DND-41 (cell line): ENCODE data around the gene SOCS7.
A peak's percentile ranks its signal among the peaks of the same experiment; 100 is the strongest.

Experiments used
- ATAC-seq: fragments of 200-7000 bp; cut with Tn5 transposase; 3 replicates; pipeline ENCODE4 v1.9.1; 2021; ENCODE audit warnings: low read depth; ENCODE audit not compliant: insufficient read depth
- DNase-seq: peaks from one replicate; pipeline ENCODE4 v3.0.0-alpha.2; 2020
- H2AFZ ChIP-seq: 2 replicates; pipeline ENCODE4 v1.6.0; 2012; ENCODE audit warnings: low read depth, low read length
- H3K27ac ChIP-seq: 2 replicates; pipeline ENCODE4 v1.5.1; 2012; ENCODE audit warnings: low read length, inconsistent platforms
- H3K27me3 ChIP-seq: fragments of 200-600 bp; sonication (generic); 2 replicates; pipeline ENCODE4 v1.6.0; 2012; ENCODE audit warnings: low read length, mild to moderate bottlenecking, inconsistent platforms; ENCODE audit not compliant: insufficient read depth, poor library complexity
- H3K36me3 ChIP-seq: 2 replicates; pipeline ENCODE4 v1.5.1; 2012; ENCODE audit warnings: low read length, inconsistent platforms; ENCODE audit not compliant: insufficient read depth
- H3K4me1 ChIP-seq: 2 replicates; pipeline ENCODE4 v1.5.1; 2012; ENCODE audit warnings: mild to moderate bottlenecking, low read length; ENCODE audit not compliant: insufficient read depth
- H3K4me2 ChIP-seq: 2 replicates; pipeline ENCODE4 v1.6.0; 2012; ENCODE audit warnings: mild to moderate bottlenecking, moderate library complexity, low read length, inconsistent platforms; ENCODE audit not compliant: insufficient read depth
- H3K4me3 ChIP-seq, 2 experiments: fragments of 200-600 bp in 1 of 2; shearing (Covaris generic) in 1 of 2; 2 replicates each; pipeline ENCODE4 v1.5.1; 2012 to 2016; ENCODE audit warnings: inconsistent platforms in 2 of 2, low read length in 2 of 2, mild to moderate bottlenecking in 2 of 2, low read depth in 1 of 2, moderate library complexity in 1 of 2
- H3K79me2 ChIP-seq: 2 replicates; pipeline ENCODE4 v1.6.0; 2012; ENCODE audit warnings: low read length, inconsistent platforms; ENCODE audit not compliant: insufficient read depth
- H3K9ac ChIP-seq: 2 replicates; pipeline ENCODE4 v1.6.0; 2012; ENCODE audit warnings: low read depth, mild to moderate bottlenecking, inconsistent platforms, low read length, moderate library complexity
- H3K9me3 ChIP-seq: 2 replicates; pipeline ENCODE4 v1.5.1; 2012; ENCODE audit warnings: low read length, moderate library complexity, mild to moderate bottlenecking, inconsistent platforms; ENCODE audit not compliant: insufficient read depth, severe bottlenecking
- H4K20me1 ChIP-seq: 2 replicates; pipeline ENCODE4 v1.6.0; 2012; ENCODE audit warnings: low read length; ENCODE audit not compliant: insufficient read depth
- CTCF ChIP-seq: IDR thresholded peaks from 2 replicates; pipeline ENCODE4 v1.5.1; 2012; ENCODE audit warnings: borderline replicate concordance, low read length, moderate library complexity, mild to moderate bottlenecking; ENCODE audit not compliant: poor library complexity, severe bottlenecking; ENCODE audit errors: extremely low read depth
- EZH2 ChIP-seq: IDR thresholded peaks from 3 replicates; pipeline ENCODE4 v1.6.1; 2012; ENCODE audit warnings: borderline replicate concordance, low read depth, mild to moderate bottlenecking, moderate library complexity, low read length, inconsistent platforms; ENCODE audit not compliant: severe bottlenecking

The SOCS7 gene

GRCh38 chr17:38418693-38419507 is 67.3 kb downstream of the SOCS7 start:
- Histone ChIP-seq H2AFZ (peak overlapping the region; percentile 57), H3K36me3 (no peaks in the 10 kb centered on the region), H3K4me2 (peak overlapping the region; percentile 64), H4K20me1 (no peaks in the 10 kb centered on the region), H3K4me1 (peaks cover 75% of the 10 kb centered on the region), H3K9me3 (no peaks in the 10 kb centered on the region), H3K79me2 (no peaks in the 10 kb centered on the region), H3K27ac (no peak overlapping the region), H3K27me3 (peaks cover 3% of the 10 kb centered on the region), H3K4me3 (peak overlapping the region in 1 of 2 experiments; percentile 56; a peak in 2 of 4 replicates), H3K9ac (peak overlapping the region; percentile 49)
- no peak for TF ChIP-seq EZH2
- no peak for TF ChIP-seq CTCF
- peak; percentile 8; the same call in 2 of the 3 replicates for ATAC-seq
- DNase-seq, result peak; percentile 66

DNA sequence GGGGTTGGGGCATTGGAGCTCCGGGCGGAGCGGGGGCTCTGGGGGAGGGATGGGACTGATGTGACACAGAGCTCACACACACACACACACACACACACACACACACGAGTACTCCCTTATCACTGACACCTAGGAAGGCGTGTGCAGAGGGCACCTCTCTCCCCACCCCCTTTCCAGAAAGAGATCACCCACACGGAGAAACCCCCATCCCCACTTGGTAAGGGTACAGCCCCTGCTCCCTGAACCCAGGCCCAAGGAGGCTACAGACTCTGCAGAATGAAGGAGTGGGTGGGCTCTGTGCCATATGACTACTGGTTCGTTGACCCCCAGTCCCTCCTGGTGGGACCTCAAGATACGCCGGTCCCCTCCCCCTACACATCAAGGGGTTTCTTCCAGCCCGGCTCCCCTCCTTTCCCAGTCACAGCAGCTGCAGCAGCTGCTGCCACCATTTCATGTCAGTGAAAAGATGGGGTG is 67.9 kb downstream of the SOCS7 start:
- no peak overlapping the region for H3K27ac ChIP-seq
- H3K9me3 ChIP-seq, result no peaks in the 10 kb centered on the region
- TF ChIP-seq CTCF, result no peak
- TF ChIP-seq EZH2, result no peak
- DNase-seq (no peak), ATAC-seq (no peak)
- H4K20me1 ChIP-seq, result no peaks in the 10 kb centered on the region
- peaks cover 3% of the 10 kb centered on the region for H3K27me3 ChIP-seq
- peak overlapping the region; percentile 64 for H3K4me2 ChIP-seq
- no peak overlapping the region; the same call in 1 of the 2 replicates for H2AFZ ChIP-seq
- H3K9ac ChIP-seq, result peak overlapping the region; percentile 49
- no peaks in the 10 kb centered on the region for H3K79me2 ChIP-seq
- peaks cover 68% of the 10 kb centered on the region for H3K4me1 ChIP-seq
- H3K4me3 ChIP-seq, result peak overlapping the region in 1 of 2 experiments; percentile 56; a peak in 2 of 4 replicates
- H3K36me3 ChIP-seq, result no peaks in the 10 kb centered on the region

DNA sequence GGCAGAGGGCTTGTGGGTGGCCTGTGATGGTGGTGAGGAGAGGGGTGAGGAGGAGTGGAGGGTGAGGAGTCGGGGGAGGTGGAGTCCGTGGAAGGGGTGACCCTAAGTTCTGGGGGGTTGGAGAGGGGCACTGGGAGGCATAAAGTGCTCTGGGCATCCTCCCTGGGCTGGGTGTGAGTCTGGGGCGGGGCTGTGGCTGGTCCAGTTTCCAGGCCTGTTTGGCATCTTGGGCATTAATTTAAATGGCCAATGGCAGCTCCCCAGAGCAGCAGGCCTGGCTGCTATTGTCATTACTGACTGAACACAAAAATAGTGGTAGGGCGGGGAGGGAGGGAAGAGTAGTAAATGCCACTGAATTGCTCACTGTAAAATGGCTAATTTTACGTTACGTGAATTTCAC is 68.9 kb downstream of the SOCS7 start:
- peaks cover 59% of the 10 kb centered on the region for H3K4me1 ChIP-seq
- H3K27me3 ChIP-seq, result peaks cover 3% of the 10 kb centered on the region
- H2AFZ ChIP-seq, result no peak overlapping the region
- H4K20me1 ChIP-seq, result no peaks in the 10 kb centered on the region
- DNase-seq, result no peak
- TF ChIP-seq CTCF (no peak), EZH2 (no peak)
- H3K9me3 ChIP-seq, result no peaks in the 10 kb centered on the region
- H3K9ac ChIP-seq, result no peak overlapping the region
- ATAC-seq, result no peak
- no peaks in the 10 kb centered on the region for H3K79me2 ChIP-seq
- peak overlapping the region; percentile 64; the same call in 1 of the 2 replicates for H3K4me2 ChIP-seq
- H3K4me3 ChIP-seq, result no peak overlapping the region
- H3K27ac ChIP-seq, result no peak overlapping the region
- no peaks in the 10 kb centered on the region for H3K36me3 ChIP-seq
